Measurements from ENCODE around the gene GDPD4.

The GDPD4 gene

DNA sequence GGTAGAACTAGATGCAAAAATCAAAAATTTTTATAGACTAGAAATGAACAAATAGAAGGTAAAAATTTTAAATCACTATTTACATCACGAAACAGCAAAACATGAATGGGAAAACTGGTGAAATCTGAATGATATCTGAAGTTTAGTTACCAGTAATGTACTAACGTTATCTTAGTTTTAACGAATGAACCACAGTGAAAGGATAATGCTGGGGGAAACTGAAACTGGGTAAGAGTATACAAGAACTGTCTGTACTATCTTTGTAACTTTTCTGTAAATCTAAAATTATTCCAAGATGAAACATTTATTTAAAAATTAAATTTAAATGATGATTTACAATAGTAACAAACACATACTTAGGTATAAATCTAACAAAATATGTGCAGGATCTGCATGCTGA, 7.4 kb downstream of the GDPD4 start:
- DNase-seq, result no peak

DNA sequence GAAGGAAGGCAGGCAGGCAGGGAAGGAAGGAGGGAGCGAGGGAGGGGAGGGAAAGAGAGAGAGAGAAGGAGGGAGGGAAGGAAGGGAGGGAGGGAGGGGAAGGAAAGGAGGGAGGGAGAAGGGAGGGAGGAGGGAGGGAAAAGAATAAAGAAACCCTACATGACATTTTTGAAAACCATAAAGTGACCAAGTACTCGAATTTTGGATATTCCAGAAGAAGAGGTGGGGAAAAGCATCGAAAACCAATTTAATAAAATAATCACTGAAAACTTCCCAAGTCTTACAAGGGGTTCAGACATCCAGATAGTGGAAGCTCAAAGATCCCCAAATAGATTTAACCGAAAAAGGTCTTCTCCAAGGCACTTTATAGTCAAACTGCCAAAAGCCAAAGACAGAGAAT, 11.7 kb downstream of the GDPD4 start:
- no peak for DNase-seq

DNA sequence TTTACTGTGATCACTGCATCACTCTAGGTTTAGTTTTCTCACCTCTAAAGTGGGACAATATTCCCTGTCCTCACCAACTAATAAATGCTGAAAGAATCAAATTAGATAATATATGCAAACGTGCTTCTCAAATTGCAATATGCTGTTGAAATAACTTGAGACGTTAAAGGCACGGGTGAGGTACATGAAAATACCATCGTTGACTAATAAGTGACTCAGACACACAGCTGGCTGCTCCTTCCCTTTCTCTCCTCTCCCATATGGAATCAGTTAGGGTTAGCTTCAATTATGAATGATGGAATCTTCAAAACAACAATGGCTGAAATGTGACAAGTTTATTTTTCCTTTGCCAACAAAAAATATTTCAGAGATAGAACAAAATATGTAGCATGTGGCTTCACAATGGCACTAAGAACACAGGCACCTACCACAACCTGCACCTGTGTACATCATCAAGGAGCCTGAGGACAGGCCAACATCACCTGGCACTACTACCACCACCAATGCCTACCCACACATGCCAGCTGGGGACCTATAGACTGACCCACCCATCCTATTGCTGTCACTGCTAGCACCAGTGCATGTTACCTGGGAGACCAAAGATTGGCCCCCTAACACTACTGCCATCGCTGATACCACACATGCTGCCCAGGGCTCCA, 13.7 kb downstream of the GDPD4 start:
- DNase-seq, result no peak

DNA sequence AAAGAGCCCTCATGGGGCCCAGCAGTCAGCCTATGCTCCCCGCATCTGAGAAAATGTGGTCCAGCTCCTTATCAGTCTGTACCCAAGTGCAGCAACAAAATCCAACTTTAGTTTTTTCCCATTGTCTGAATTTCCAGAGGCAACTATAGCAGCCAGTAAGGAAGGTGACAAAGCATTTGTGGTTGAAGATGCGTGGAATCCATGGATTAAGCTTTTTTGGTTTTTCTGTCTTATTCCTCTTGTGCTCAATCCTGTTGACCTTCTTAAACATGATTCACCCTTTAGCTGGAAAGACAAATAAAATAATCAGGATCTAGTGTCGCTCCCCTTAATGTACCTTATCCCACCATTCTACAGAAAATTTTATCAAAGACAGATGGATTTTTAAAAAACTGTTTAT, 14.3 kb downstream of the GDPD4 start:
- DNase-seq, result no peak

- no peak for DNase-seq
Measured at GRCh38 chr11:77284476-77285468, 16.7 kb downstream of the GDPD4 start.

- DNase-seq, result no peak
Measured at GRCh38 chr11:77283101-77283500, 18.4 kb downstream of the GDPD4 start.

- DNase-seq, result no peak
Measured at GRCh38 chr11:77278595-77279506, 22.6 kb downstream of the GDPD4 start.

DNA sequence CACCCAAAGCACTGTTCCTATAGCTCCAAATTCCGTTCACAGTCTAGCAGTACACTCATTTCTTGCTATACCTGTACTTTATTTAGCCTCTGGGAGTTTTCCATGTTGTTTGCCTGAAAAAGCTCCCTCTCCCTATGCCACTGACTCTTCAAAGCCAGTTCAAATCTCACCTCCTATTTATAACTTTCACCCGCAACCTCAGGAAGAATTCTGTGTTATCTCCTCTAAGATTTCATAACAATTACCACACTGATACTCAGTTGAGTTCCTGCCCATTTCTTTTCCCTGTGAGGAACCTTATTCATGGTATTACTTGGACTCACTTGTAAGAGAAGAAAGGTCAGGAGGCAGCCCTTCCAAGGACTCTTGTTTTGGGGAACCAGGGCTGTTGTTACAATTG, 25.2 kb downstream of the GDPD4 start:
- no peak for DNase-seq

DNA sequence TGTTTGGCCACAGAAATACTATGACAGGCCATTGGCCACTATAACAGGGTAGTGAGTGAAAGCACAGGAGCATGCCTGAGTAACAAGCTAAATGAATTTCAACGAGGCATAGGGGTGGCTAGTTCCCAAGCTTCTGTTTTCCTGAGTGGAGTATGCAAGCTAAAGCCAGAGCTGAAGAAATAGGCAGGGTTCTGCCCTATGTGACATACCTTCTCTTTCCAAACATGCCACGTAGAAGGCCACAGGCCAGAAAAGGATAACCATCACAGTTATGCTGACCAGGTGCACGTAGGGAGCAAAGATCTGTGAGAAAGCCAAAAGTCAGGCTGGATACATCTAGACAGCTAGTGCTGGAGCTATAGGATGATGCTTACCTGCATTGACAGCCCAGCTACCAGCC, 30.6 kb downstream of the GDPD4 start:
- DNase-seq, result no peak

DNA sequence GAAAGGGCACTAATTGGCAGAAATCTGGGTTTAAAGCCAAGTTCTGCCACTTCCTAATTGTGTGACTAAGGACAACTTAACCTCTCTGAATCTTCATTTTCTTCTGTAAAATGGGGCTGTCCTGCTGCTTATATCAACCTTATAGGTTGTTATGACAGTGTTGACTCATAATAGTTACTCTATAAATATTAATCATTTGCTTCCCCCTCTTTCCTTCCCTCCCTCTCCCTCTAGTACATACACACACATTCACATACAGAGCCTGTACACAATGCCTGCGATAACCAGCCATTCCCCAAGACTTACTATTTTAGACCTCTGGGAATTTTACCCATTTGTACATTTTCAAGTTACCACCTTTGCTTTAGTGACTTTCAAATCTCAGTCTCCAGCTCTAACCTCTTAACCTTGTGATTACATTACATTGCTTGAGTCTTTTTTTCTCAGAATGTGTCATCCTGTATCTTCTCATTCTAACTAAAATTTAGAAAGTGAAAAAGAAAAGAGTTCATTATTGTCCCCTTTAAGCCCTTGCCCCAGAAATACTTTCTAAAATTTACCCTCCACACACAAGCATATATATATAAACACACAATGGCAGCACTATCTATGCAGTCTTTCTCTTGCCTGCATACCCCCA, 31.9 kb downstream of the GDPD4 start:
- DNase-seq, result no peak

GRCh38 chr11:77267962-77268361, 33.5 kb downstream of the GDPD4 start:
- no peak for DNase-seq

DNA sequence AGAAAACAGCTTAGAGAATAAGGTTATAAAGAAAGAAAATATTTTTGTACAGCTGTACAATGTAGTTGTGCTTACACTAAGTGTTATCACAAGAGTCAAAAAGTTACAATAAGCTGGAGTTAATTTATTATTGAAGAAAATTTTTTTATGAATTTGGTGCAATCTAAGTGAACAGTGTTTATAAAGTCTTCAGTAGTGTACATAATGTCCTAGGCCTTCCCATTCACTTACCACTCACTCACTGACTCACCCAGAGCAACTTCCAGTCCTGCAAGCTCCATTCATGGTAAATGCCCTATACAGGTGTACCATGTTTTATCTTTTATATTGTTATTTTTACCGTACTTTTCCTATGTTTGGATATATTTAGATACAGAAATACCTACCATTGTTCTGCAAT, 34.7 kb downstream of the GDPD4 start:
- DNase-seq, result no peak

GRCh38 chr11:77262803-77263202, 38.7 kb downstream of the GDPD4 start:
- DNase-seq, result no peak

DNA sequence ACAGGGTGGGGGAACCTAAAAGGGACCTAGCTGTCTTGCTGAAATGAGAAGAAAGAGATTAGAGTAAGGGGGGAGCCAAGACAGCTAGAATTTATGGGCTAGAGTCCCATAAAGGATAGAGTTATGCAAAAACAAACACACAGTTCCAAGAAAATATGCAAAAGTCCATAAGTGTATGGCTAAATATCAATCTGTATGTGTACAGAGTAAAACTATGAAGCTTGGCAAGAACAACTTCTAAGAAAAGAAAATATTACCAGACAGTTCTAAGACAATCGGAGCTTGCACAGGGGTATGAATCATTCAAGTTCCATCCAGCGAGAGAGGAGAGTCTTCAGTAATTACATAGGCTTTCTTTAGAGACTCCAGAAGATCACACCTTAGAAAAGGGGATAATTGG, 41.8 kb downstream of the GDPD4 start:
- no peak for DNase-seq

DNA sequence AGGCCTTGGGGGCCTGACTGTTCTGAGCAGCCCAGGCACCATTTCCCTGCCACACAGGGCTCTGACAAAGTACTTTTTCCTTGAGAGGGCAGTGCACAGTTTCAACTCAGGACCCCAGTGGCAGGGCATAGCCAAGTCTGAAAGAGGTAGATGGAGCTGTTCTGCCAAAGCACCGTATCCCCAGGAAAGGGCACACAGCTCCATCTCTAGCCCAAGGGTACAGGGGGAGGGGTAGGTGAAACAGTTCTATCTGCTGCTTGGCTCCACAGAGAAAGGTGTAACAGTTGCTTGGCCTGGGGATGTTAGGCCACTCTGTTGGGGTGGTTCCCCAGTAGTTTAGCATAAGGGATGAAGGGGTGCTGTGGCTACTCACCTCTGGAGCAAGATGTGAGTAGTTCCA, 47.8 kb downstream of the GDPD4 start:
- DNase-seq, result no peak

DNA sequence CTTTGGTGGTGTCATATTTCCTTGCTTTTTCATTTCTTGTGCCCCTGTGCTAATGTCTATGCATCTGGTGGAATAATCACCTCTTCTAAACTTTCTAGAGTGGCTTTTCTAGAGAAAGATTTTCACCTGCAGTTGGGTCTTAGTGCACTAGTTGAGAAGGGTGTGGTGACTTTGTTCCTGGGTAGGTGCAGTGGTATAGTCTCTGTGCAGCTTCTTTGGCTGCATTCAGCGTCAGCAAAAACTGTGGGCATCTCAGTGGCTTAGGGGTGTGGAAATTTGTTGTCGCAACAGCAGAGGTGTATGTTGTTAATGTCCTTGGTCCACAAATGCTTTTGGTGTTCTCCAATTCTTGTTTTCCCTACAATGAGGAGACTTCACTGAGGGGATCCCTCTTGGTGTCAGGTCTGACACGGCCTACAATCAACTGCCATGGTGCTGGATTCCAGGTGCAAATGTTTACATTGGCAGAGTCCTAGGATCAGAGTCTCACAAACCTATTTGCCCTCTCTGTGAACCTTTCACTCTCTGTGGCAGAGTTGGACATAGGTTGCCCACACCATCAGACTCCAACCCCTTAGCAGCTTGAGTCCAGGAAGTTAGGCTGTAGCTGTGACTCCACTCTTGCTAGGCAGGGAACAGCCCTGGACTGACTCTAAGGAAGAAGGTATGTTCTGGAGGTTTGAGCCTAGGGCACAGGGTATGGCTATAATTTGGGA, 48.8 kb downstream of the GDPD4 start:
- DNase-seq, result no peak

GRCh38 chr11:77250881-77251640, 50.4 kb downstream of the GDPD4 start:
- DNase-seq, result no peak

DNA sequence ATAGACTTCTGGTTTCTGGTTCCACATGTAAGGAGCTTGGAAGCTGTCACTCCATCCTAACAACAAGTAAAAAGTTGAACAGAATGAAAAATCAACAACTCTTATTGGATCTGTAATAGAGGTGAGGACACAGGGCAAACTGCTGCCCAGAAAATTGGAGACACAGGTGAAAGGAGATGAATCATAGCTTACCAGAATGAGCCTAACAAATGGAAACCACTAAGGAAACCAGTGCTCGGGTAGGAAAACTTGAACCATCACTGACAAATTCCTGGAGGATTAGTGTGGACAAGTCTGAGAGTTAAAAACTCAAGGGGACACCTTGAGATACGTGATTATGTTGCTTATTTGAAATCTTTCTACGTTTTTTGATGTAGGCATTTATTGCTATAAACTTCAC, 52.1 kb downstream of the GDPD4 start:
- no peak for DNase-seq

GRCh38 chr11:77244277-77245027, 57.0 kb downstream of the GDPD4 start:
- DNase-seq, result no peak

GRCh38 chr11:77236901-77237300, 64.6 kb downstream of the GDPD4 start:
- no peak for DNase-seq

Measured in activated naive CD4-positive, alpha-beta T cell (primary cell).